OCI-LY3 (cell line): Measurements from ENCODE around the gene IL17REL.

Experiments used
- CTCF ChIP-seq: fragments of 200-600, 300-600 bp; sonication (generic); IDR thresholded peaks from 2 replicates; pipeline ENCODE4 v1.5.1; 2014; ENCODE audit warnings: antibody characterized with exemption, low read length, low read depth
- EZH2phosphoT487 ChIP-seq: fragments of 200-600 bp; shearing (Covaris generic); IDR thresholded peaks from 2 replicates; pipeline ENCODE4 v1.6.1; 2018; ENCODE audit warnings: antibody characterized with exemption, mixed run types, low read depth

DNA sequence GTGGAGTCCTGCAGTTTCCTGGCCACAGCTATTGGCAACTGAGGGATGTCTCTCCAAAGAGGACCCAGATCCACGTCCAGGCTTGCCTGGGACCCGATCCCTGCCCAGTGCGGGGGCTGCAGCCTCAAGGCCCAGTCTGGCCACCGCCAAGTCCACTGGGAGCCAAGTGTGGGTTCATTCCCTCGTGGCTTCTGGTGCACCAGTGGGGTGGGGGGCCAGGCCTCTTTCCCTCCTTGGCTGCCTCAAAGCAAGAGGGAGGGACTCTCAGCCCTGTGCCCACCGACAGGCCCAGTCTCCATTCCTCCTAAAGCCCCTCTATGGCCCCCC lies 65.3 kb downstream of the IL17REL start:
- TF ChIP-seq CTCF (no peak), EZH2phosphoT487 (no peak)
